PC-3 (cell line): ENCODE measurements around the gene WIPF1. TPM values are rescaled to one million over a fixed set of nuclear protein-coding genes. Genes with fewer than 3 reads are reported as not detected.
A peak's percentile ranks its signal among the peaks of the same experiment; 100 is the strongest.
"Not testable (repeated sequence)": the region's sequence is repeated elsewhere in the genome, so short reads cannot be mapped to it uniquely, and the experiment has no call there.

Experiments
- ATAC-seq: fragments of 200-7000 bp; cut with Tn5 transposase; 2 replicates; pipeline ENCODE4 v1.9.1; 2020; ENCODE audit warnings: mild to moderate bottlenecking, moderate library complexity
- BruUV-seq: library from RNA; stranded (reverse); fragments of 400-500 nt; replicated peaks from 2 replicates; lab custom pipeline; 2021; lab: Mats Ljungman, UMichigan
- CTCF ChIA-PET: fragments of 300-600 bp; sonication (Branson Sonifier 250); formaldehyde crosslinking; loops from one replicate; lab custom pipeline; 2022; ENCODE audit warnings: antibody characterized with exemption; lab: Charles Lee
- POLR2A ChIA-PET: fragments of 300-600 bp; sonication (Branson Sonifier 250); formaldehyde crosslinking; loops from one replicate; lab custom pipeline; 2022; ENCODE audit warnings: antibody characterized with exemption; ENCODE audit not compliant: unreplicated experiment; lab: Charles Lee
- DNase-seq: peaks from one replicate; pipeline ENCODE4 v3.0.0-alpha.2; 2015
- H2AFZ ChIP-seq: fragments of 300-600 bp; sonication (generic); 2 replicates; pipeline ENCODE4 v1.6.0; 2016; ENCODE audit warnings: antibody characterized with exemption, low read length
- H3F3A ChIP-seq: fragments of 300-600 bp; sonication (generic); one replicate; pipeline ENCODE4 v1.6.0; 2017; ENCODE audit warnings: antibody characterized with exemption, low read length, control low read depth, mild to moderate bottlenecking; ENCODE audit not compliant: unreplicated experiment
- H3K27ac ChIP-seq: fragments of 300-600 bp; sonication (generic); 2 replicates; pipeline ENCODE4 v1.5.1; 2016; ENCODE audit warnings: mild to moderate bottlenecking, low read length
- H3K27me3 ChIP-seq: fragments of 300-600 bp; sonication (generic); 2 replicates; pipeline ENCODE4 v1.6.1; 2016; ENCODE audit warnings: low read length, mixed read lengths
- H3K36me3 ChIP-seq: fragments of 300-600 bp; sonication (generic); 2 replicates; pipeline ENCODE4 v1.6.1; 2016; ENCODE audit warnings: low read depth, mixed run types, low read length, mixed read lengths
- H3K4me1 ChIP-seq: fragments of 300-600 bp; sonication (generic); 2 replicates; pipeline ENCODE4 v1.5.1; 2016; ENCODE audit warnings: low read length; ENCODE audit not compliant: insufficient read depth
- H3K4me2 ChIP-seq: fragments of 300-600 bp; sonication (generic); 2 replicates; pipeline ENCODE4 v1.6.0; 2016; ENCODE audit warnings: low read length
- H3K4me3 ChIP-seq: fragments of 300-600 bp; sonication (generic); 2 replicates; pipeline ENCODE4 v1.5.1; 2016; ENCODE audit warnings: mild to moderate bottlenecking, low read length, mixed read lengths
- H3K79me2 ChIP-seq: fragments of 300-600 bp; sonication (generic); 2 replicates; pipeline ENCODE4 v1.6.1; 2017; ENCODE audit warnings: low read length, mixed read lengths
- H3K9ac ChIP-seq: fragments of 300-600 bp; sonication (generic); 2 replicates; pipeline ENCODE4 v1.6.0; 2016; ENCODE audit warnings: mild to moderate bottlenecking, low read length
- H3K9me2 ChIP-seq: fragments of 300-600 bp; sonication (generic); replicated peaks from 2 replicates; pipeline ENCODE4 v1.6.1; 2016; ENCODE audit warnings: mixed run types, low read length, mixed read lengths
- H3K9me3 ChIP-seq: fragments of 300-600 bp; sonication (generic); 2 replicates; pipeline ENCODE4 v1.6.1; 2016; ENCODE audit warnings: low read length, mixed read lengths
- H4K20me1 ChIP-seq: fragments of 300-600 bp; sonication (generic); 2 replicates; pipeline ENCODE4 v1.6.1; 2016; ENCODE audit warnings: low read length, mixed read lengths
- EZH2 ChIP-seq: fragments of 300-600 bp; sonication (generic); IDR thresholded peaks from one replicate; pipeline ENCODE4 v1.6.1; 2017; ENCODE audit warnings: antibody characterized with exemption, mild to moderate bottlenecking, low read length; ENCODE audit not compliant: unreplicated experiment
- EZH2phosphoT487 ChIP-seq: fragments of 300-600 bp; sonication (generic); IDR thresholded peaks from 2 replicates; pipeline ENCODE4 v1.6.1; 2018; ENCODE audit warnings: mild to moderate bottlenecking, antibody characterized with exemption, low read length, borderline replicate concordance
- intact Hi-C: fragments of 100-400 bp; cut with micrococcal nuclease; formaldehyde crosslinking; loops from 2 replicates; pipeline ENCODE4 v1.9.0; 2023
- total RNA-seq: library from RNA; depleted of rRNA; stranded (reverse); fragments of >200 nt; gene quantifications from 2 replicates; pipeline ENCODE4 v1.2.3, GENCODE V29; 2014
- TF ChIP-seq, protein P1 (sequence below): fragments of 300-600 bp; sonication (generic); conservative IDR thresholded peaks from 2 replicates; pipeline ENCODE4 v1.5.1; 2017; ENCODE audit warnings: antibody characterized with exemption, low read depth, mild to moderate bottlenecking, low read length

The WIPF1 gene
- total RNA-seq, 1 experiment from 2014 or later: 0.29 TPM

DNA sequence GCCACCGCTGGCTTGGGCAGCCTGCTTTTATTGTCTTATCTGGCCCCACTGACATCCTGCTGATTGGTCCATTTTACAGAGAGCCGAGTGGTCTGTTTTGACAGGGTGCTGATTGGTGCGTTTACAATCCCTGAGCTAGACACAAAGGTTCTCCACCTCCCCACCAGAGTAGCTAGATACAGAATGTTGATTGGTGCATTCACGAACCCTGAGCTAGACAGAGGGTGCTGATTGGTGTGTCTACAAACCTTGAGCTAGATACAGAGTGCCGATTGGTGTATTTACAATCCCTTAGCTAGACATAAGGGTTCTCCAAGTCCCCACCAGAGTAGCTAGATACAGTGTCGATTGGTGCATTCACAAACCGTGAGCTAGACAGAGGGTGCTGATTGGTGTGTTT is 49.6 kb downstream of the WIPF1 start:
- DNase-seq, POLR2A ChIA-PET, H2AFZ ChIP-seq, H3K79me2 ChIP-seq, H3K9ac ChIP-seq, H3F3A ChIP-seq, H3K27me3 ChIP-seq, CTCF ChIA-PET, H3K9me3 ChIP-seq, H3K4me3 ChIP-seq, H3K27ac ChIP-seq, H3K36me3 ChIP-seq, BruUV-seq, H3K9me2 ChIP-seq, H3K4me2 ChIP-seq, H4K20me1 ChIP-seq, intact Hi-C loops, H3K4me1 ChIP-seq, ATAC-seq: not testable (repeated sequence)

DNA sequence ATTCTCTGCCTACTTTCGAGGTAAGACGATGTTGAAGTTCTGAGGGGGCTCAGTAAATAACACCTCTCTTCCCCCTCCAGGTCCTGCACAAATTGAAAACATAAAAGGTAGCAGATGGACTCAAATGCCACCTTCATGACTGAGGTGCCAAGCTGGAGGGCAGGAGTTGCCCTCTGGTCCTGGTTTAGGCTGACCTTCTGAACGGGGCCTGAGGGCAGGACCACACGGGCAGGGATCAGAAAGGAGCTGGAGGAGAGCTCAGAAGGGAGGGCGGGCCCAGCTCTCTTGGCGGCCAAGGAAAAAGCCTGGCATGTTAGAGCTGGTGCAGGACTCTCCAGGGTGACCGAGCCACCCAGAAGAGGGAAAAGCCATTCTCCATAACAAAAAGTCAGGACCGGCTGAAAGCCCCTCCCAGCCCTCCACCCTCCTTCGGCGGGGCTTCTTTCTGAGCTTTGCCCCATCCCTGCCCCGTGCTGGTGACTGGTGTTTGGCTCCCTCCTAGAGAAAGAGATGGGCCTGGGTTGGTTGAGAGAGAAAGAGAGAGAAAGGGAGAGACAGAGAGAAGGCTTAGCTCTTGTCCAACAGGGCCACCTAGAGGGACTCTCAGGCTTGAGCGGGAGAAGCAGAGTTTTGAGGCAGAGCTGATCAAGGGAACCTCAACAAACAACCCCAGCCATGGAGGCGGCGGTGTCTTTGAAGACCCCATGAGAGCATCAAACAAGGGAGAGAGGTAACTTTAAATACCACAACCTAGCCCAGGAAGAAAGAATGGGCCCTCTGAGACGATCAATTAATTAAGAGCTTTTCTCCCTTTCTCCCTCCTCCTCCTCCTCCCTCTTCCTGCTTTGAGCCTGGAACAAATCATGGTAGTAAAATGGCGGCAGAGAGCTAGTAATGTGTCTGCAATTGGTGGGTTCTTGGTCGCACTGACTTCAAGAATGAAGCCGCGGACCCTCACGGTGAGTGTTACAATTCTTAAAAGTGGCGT is 50.8 kb downstream of the WIPF1 start:
- Histone ChIP-seq H3K9me2 (no peaks in the 10 kb centered on the region), H4K20me1 (no peaks in the 10 kb centered on the region), H3K4me3 (no peak overlapping the region), H3K9me3 (no peaks in the 10 kb centered on the region), H3K4me2 (no peak overlapping the region), H3K27ac (no peak overlapping the region), H3K4me1 (no peaks in the 10 kb centered on the region), H3K79me2 (no peaks in the 10 kb centered on the region), H3K36me3 (no peaks in the 10 kb centered on the region), H2AFZ (no peak overlapping the region), H3K27me3 (no peaks in the 10 kb centered on the region), H3F3A (no peaks in the 10 kb centered on the region), H3K9ac (no peak overlapping the region)
- TF ChIP-seq EZH2phosphoT487 (no peak), EZH2 (no peak)
- TF ChIP-seq, protein P1, sequence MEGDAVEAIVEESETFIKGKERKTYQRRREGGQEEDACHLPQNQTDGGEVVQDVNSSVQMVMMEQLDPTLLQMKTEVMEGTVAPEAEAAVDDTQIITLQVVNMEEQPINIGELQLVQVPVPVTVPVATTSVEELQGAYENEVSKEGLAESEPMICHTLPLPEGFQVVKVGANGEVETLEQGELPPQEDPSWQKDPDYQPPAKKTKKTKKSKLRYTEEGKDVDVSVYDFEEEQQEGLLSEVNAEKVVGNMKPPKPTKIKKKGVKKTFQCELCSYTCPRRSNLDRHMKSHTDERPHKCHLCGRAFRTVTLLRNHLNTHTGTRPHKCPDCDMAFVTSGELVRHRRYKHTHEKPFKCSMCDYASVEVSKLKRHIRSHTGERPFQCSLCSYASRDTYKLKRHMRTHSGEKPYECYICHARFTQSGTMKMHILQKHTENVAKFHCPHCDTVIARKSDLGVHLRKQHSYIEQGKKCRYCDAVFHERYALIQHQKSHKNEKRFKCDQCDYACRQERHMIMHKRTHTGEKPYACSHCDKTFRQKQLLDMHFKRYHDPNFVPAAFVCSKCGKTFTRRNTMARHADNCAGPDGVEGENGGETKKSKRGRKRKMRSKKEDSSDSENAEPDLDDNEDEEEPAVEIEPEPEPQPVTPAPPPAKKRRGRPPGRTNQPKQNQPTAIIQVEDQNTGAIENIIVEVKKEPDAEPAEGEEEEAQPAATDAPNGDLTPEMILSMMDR: peak; percentile 57
- no TSS peak for BruUV-seq
- DNase-seq (peak; percentile 45), ATAC-seq (peak; percentile 70)
- ChIA-PET CTCF (interaction anchor here (1.9 kb wide), 1 partner anchor 84 kb away, joined by 12 read pairs; no protein-coding TSS in a partner anchor), POLR2A (no interaction called here)
- intact Hi-C loops: loop anchor here (1.0 kb wide), 1 partner anchor 85 kb away; no protein-coding TSS in a partner anchor

DNA sequence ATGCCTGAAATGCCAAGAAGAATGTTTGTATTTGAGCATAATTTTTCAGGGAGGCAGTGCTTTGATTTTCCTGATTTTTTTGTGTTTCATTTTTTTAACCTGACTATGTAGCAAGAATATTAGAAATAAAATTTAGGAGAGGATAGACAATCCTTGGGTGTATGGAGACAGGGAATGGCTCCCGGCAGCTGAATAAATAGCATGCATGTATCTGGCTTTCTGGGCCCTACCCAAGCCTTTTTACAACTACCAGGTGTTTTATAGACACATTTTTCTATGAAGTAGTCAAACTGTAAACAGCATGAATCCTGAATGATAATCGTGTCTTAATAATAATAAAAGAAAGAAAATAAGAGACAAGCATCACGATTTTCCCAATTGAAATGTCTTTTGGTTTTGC is 52.4 kb downstream of the WIPF1 start:
- intact Hi-C loops: loop anchor here (1.0 kb wide), 1 partner anchor 46 kb away; no protein-coding TSS in a partner anchor
- TF ChIP-seq, protein P1: no peak
- no peak for TF ChIP-seq EZH2
- TF ChIP-seq EZH2phosphoT487: no peak
- Histone ChIP-seq H3K4me1 (no peaks in the 10 kb centered on the region), H4K20me1 (no peaks in the 10 kb centered on the region), H3K9me3 (no peaks in the 10 kb centered on the region), H3K27ac (no peak overlapping the region), H3K27me3 (no peaks in the 10 kb centered on the region), H3K4me3 (no peak overlapping the region), H2AFZ (no peak overlapping the region), H3K9me2 (no peaks in the 10 kb centered on the region), H3K36me3 (no peaks in the 10 kb centered on the region), H3F3A (no peaks in the 10 kb centered on the region), H3K9ac (no peak overlapping the region), H3K79me2 (no peaks in the 10 kb centered on the region), H3K4me2 (no peak overlapping the region)
- ChIA-PET POLR2A (no interaction called here), CTCF (no interaction called here)
- peak; percentile 70 for ATAC-seq
- BruUV-seq: no TSS peak
- no peak for DNase-seq
